Gastrocnemius medialis (tissue), 4 donors: ENCODE measurements around the gene PRIM1. TPM values are rescaled to one million over a fixed set of nuclear protein-coding genes. Genes with fewer than 3 reads are reported as not detected.

Experiments used
- ATAC-seq, 2 donors: fragments of 150-250 bp; one replicate each; pipeline ENCODE4 v1.9.1; 2016
- DNase-seq, 2 donors: peaks; one replicate each; pipeline ENCODE4 v3.0.0-alpha.2; 2019
- H3K27ac ChIP-seq, 4 donors: fragments of 200-600 bp; sonication (generic); 1 replicate in 1 of 4; 2 replicates in 3 of 4; pipeline ENCODE4 v1.5.1; 2016 to 2018; ENCODE audit warnings: mild to moderate bottlenecking in 2 of 4, moderate library complexity in 1 of 4
- H3K27me3 ChIP-seq, 3 donors: fragments of 200-600 bp; sonication (generic) in 2 of 3; 1 replicate in 1 of 3; 2 replicates in 2 of 3; pipeline versions ENCODE4 v1.5.1 to v1.6.0; 2016 to 2019; ENCODE audit warnings: mild to moderate bottlenecking in 1 of 3, moderate library complexity in 1 of 3
- H3K36me3 ChIP-seq, 2 donors: fragments of 200-600 bp; sonication (generic) in 1 of 2; one replicate each; pipeline ENCODE4 v1.5.1; 2017 to 2018
- H3K4me1 ChIP-seq, 2 donors: fragments of 200-600 bp; sonication (generic) in 1 of 2; one replicate each; pipeline ENCODE4 v1.5.1; 2016 to 2017; ENCODE audit warnings: mild to moderate bottlenecking in 2 of 2
- H3K4me3 ChIP-seq, 4 donors: fragments of 200-600 bp; sonication (generic) in 3 of 4; 1 replicate in 1 of 4; 2 replicates in 3 of 4; pipeline ENCODE4 v1.5.1; 2016 to 2019; ENCODE audit warnings: mild to moderate bottlenecking in 2 of 4
- H3K9me3 ChIP-seq, 3 donors: fragments of 200-600 bp; sonication (generic) in 2 of 3; 1 replicate in 1 of 3; 2 replicates in 2 of 3; pipeline ENCODE4 v1.5.1; 2016 to 2019
- POLR2A ChIP-seq, 2 donors: fragments of 450-650 bp; IDR thresholded peaks; one replicate each; pipeline ENCODE4 v1.6.1; 2017; ENCODE audit warnings: antibody characterized with exemption in 2 of 2, mild to moderate bottlenecking in 2 of 2, moderate library complexity in 2 of 2
- in situ Hi-C, 4 donors: fragments of 200-750 bp; cut with MboI; loops; one replicate each; pipeline versions ENCODE4 v1.15.0 to v1.8.0; 2017; ENCODE audit warnings: low sequenced_read_pairs in 4 of 4
- intact Hi-C: fragments of 100-400 bp; cut with DNase I; formaldehyde crosslinking; loops from one replicate; pipeline ENCODE4 v1.15.1; 2023; ENCODE audit warnings: low total_unique reads
- total RNA-seq, 4 donors: library from RNA; depleted of rRNA; stranded (reverse); fragments of >200 nt; gene quantifications; one replicate each; pipeline versions ENCODE4 v1.1.0 to v1.2.3, GENCODE V29; 2016
- TF ChIP-seq, protein P1 (sequence below), 5 experiments: fragments of 450-650 bp in 3 of 5; fragments of 200-600 bp in 2 of 5; sonication (generic) in 2 of 5; IDR thresholded peaks in 4 of 5; conservative IDR thresholded peaks in 1 of 5; 1 replicate in 4 of 5; 2 replicates in 1 of 5; pipeline ENCODE4 v1.5.1; 2016 to 2019; ENCODE audit warnings: antibody characterized with exemption in 5 of 5, mild to moderate bottlenecking in 3 of 5, moderate library complexity in 3 of 5

Gene PRIM1
- total RNA-seq, 4 donors from 2014 or later: 3.2 to 5.9 (median 3.7) TPM

DNA sequence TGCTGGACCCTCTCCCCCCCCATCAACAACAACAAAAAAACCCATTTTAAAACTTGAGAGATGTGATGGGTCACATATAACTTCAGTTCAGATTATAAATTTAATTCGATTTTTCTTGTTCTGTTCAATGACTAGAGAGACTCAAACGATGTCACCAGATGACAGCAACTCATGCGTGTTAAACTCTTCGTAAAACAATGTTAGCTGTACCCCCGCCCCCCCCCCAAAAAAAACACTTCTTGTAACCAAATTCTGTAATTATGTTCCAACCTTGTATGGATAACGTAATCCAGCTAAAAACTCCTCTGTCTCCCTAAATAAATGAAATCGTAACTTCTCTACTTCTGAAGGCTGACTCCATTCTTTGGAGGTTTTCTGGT, 26.4 kb downstream of the PRIM1 start:
- H3K27me3 ChIP-seq: no peaks in the 10 kb centered on the region
- TF ChIP-seq, protein P1, sequence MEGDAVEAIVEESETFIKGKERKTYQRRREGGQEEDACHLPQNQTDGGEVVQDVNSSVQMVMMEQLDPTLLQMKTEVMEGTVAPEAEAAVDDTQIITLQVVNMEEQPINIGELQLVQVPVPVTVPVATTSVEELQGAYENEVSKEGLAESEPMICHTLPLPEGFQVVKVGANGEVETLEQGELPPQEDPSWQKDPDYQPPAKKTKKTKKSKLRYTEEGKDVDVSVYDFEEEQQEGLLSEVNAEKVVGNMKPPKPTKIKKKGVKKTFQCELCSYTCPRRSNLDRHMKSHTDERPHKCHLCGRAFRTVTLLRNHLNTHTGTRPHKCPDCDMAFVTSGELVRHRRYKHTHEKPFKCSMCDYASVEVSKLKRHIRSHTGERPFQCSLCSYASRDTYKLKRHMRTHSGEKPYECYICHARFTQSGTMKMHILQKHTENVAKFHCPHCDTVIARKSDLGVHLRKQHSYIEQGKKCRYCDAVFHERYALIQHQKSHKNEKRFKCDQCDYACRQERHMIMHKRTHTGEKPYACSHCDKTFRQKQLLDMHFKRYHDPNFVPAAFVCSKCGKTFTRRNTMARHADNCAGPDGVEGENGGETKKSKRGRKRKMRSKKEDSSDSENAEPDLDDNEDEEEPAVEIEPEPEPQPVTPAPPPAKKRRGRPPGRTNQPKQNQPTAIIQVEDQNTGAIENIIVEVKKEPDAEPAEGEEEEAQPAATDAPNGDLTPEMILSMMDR (IDR thresholded peaks at IDR 0.05 in 4 of 5, conservative IDR thresholded peaks at IDR 0.05 in 1 of 5): no peak
- no peak for TF ChIP-seq POLR2A (IDR thresholded peaks at IDR 0.05)

DNA sequence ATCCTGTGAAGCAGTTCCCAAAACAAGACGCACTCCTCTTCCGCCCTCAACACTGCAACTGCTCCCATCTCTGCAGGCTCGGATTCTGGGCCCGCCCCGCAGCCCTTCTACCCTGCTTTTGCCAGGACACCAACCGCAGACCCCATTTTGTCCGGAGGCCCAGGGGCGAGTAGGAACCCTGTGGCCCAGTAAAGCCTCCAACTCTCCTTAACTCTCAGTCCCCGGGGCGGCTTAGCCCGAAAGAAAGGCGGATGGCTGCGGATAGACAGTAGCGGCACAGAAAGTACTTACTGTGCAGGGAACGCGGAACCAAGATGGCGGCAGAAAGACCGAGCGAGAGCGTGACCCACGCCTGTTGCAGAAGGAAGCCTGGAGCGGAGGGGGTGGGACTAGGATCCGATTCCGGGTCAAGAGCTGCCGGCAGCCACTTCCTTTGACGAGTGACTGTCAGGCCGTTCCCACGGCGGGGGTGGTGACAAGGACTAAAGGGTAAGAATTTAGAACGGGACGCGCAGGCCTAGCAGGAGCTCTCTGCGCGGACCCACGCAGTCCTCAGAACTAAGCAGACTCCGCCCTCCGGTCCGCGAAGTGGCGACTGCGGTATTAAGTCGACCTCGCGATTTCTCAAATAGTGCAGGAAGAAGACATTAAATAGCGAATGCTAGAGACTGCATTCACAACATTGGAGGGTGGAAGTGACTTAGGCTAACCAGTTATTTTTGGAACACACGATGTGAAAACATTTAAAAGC, 27.0 kb downstream of the PRIM1 start, which contains the start of gene NACA:
NACA (minus strand) TSS at position 328 of the 751 bp plus-strand sequence. CDS start 778 bp downstream, outside the sequence.
- peak; percentile 97 to 98 for TF ChIP-seq POLR2A (IDR thresholded peaks at IDR 0.05)
- TF ChIP-seq, protein P1 (IDR thresholded peaks at IDR 0.05 in 4 of 5, conservative IDR thresholded peaks at IDR 0.05 in 1 of 5): no peak
- ATAC-seq (peak; percentile 85 to 87), DNase-seq (peak; percentile 99)
- peaks cover 33 to 43% of the 10 kb centered on the region in 2 donors for H3K4me1 ChIP-seq
- H3K9me3 ChIP-seq: no peaks in the 10 kb centered on the region
- in situ Hi-C loops (loop anchor here in 3 of 4 donors (5.0 to 10.0 kb wide), 3 partner anchors 80 to 90 kb away; partner anchors contain the start of genes ATP5F1B (in 1 of the 3) and BAZ2A (in 1 of the 3)), intact Hi-C loops (loop anchor here (1.0 to 10.0 kb wide), 7 partner anchors 37 to 1000 kb away; partner anchors contain the start of genes ATP5F1B, CD63, MBD6 and PTGES3)
- peaks cover 0 to 17% of the 10 kb centered on the region in 2 donors for H3K36me3 ChIP-seq
- H3K4me3 ChIP-seq: peak within 1 kb of the TSS; percentile 78 to 99 (median 84)
- no peaks in the 10 kb centered on the region for H3K27me3 ChIP-seq
- H3K27ac ChIP-seq: peak within 1 kb of the TSS; percentile 95 to 98 (median 96)

More for the DNA sequence above, 26.4 kb downstream of the PRIM1 start:
- H3K36me3 ChIP-seq: peaks cover 0 to 12% of the 10 kb centered on the region in 2 donors
- peak overlapping the region; percentile 95 to 98 (median 96) for H3K27ac ChIP-seq
- DNase-seq: no peak
- intact Hi-C loops (loop anchor here (1.0 to 10.0 kb wide), 6 partner anchors 37 to 1001 kb away; partner anchors contain the start of genes ATP5F1B, CD63, MBD6 and PTGES3), in situ Hi-C loops (loop anchor here in 3 of 4 donors (5.0 to 10.0 kb wide), 3 partner anchors 81 to 91 kb away; partner anchors contain the start of genes ATP5F1B (in 1 of the 3) and BAZ2A (in 1 of the 3))
- no peaks in the 10 kb centered on the region for H3K9me3 ChIP-seq
- peaks cover 28 to 37% of the 10 kb centered on the region in 2 donors for H3K4me1 ChIP-seq
- ATAC-seq: no peak
- peak overlapping the region; percentile 78 to 99 (median 84) for H3K4me3 ChIP-seq

DNA sequence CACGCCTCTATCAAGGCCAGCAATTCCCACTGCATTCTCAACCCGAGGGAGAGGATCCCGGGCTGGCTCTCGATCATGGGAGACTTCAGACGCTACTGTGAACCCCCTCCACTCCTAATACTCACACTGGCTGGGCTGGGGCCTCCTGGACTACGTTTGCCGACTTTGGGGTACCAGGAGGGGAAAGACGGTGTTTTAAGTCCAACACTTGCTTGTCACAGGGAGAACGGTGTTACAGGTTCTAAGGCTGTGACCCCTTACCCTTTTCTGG, 27.5 kb downstream of the PRIM1 start:
- intact Hi-C loops: loop anchor here (1.0 to 10.0 kb wide), 3 partner anchors 606 to 1000 kb away; partner anchors contain the start of genes CD63, MBD6, RDH5 and ZC3H10
- peak overlapping the region; percentile 95 to 98 (median 96) for H3K27ac ChIP-seq
- H3K4me3 ChIP-seq: peak overlapping the region; percentile 78 to 99 (median 84)
- peak in 1 of 2 donors; percentile 43 for DNase-seq
- H3K4me1 ChIP-seq: peaks cover 39 to 48% of the 10 kb centered on the region in 2 donors
- no peaks in the 10 kb centered on the region for H3K27me3 ChIP-seq
- TF ChIP-seq, protein P1 (IDR thresholded peaks at IDR 0.05 in 4 of 5, conservative IDR thresholded peaks at IDR 0.05 in 1 of 5): no peak
- no peak for TF ChIP-seq POLR2A (IDR thresholded peaks at IDR 0.05)
- no peaks in the 10 kb centered on the region for H3K9me3 ChIP-seq
- in situ Hi-C loops: loop anchor here in 2 of 4 donors (10.0 kb wide), 2 partner anchors 80 to 90 kb away; partner anchors contain the start of genes ATP5F1B (in 1 of the 2) and BAZ2A (in 1 of the 2)
- peak; percentile 14 to 17 for ATAC-seq
- H3K36me3 ChIP-seq: peaks cover 0 to 22% of the 10 kb centered on the region in 2 donors

DNA sequence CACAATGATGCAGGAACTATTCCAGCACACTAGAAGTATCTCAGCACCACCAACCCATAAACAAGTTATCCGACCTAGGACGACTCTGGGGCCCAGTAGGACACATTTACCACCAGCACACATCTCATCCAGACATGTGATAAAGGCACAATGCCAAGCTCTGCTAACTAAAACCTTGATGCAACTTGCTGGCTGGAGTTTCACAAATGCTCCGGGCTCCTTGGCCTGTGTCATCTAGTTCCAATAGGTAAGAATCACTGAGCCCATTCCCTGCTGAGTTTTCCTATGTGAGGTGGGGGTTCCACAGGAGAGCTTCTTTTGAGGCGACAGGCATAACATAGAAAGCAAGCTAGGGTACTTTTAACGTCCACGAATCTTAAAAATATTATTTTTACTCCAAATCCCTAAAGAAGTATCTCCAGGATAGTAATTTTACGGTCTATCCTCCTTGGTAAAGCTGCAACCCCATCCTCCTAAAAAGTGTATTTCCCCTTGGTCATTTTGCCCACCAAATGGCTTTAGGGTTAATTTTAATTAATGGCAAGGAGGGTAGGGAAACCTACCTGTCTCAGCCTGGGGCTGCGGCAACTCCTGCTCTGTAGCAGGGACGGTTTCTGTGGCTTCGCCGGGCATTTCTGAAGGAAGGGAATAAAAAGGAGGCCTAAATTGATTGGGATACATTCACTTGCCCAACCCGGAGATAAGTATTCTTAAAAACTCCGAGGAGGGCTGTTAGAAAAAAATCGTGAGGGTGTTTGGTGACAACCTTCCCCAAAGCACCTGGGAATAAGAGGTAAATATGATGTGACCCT, 28.0 kb downstream of the PRIM1 start:
- TF ChIP-seq, protein P1 (IDR thresholded peaks at IDR 0.05 in 4 of 5, conservative IDR thresholded peaks at IDR 0.05 in 1 of 5): no peak
- TF ChIP-seq POLR2A (IDR thresholded peaks at IDR 0.05): peak; percentile 76 to 82
- Histone ChIP-seq H3K4me3 (peak overlapping the region; percentile 78 to 99 (median 84)), H3K27ac (peak overlapping the region; percentile 95 to 98 (median 96)), H3K9me3 (no peaks in the 10 kb centered on the region), H3K4me1 (peaks cover 44 to 53% of the 10 kb centered on the region in 2 donors), H3K36me3 (peaks cover 0 to 27% of the 10 kb centered on the region in 2 donors), H3K27me3 (no peaks in the 10 kb centered on the region)
- intact Hi-C loops: loop anchor here (1.0 to 10.0 kb wide), 3 partner anchors 606 to 999 kb away; partner anchors contain the start of genes CD63, MBD6, RDH5 and ZC3H10
- in situ Hi-C loops: loop anchor here in 2 of 4 donors (10.0 kb wide), 2 partner anchors 79 to 89 kb away; partner anchors contain the start of genes ATP5F1B (in 1 of the 2) and BAZ2A (in 1 of the 2)
- peak; percentile 93 to 95 for DNase-seq
- ATAC-seq: peak; percentile 83
